Epithelial cell of esophagus (primary cell): ENCODE data around the gene TIMMDC1.

Source experiments
- DNase-seq: peaks from one replicate; pipeline ENCODE4 v3.0.0; 2010; ENCODE audit warnings: low read depth
- H3K4me3 ChIP-seq: 2 replicates; pipeline ENCODE4 v1.5.1; 2011; ENCODE audit warnings: mild to moderate bottlenecking, low read length, control low read depth
- CTCF ChIP-seq: IDR thresholded peaks from 2 replicates; pipeline ENCODE4 v1.5.1; 2011; ENCODE audit warnings: low read depth, mild to moderate bottlenecking, low read length, control low read depth, inconsistent platforms; ENCODE audit not compliant: insufficient read depth; ENCODE audit errors: missing control alignments

The TIMMDC1 gene

GRCh38 chr3:119492810-119493209 lies 5.5 kb upstream of the TIMMDC1 start:
- no peak for TF ChIP-seq CTCF
- DNase-seq = no peak
- H3K4me3 ChIP-seq = no peak overlapping the region

GRCh38 chr3:119494597-119494996 lies 3.8 kb upstream of the TIMMDC1 start:
- no peak overlapping the region for H3K4me3 ChIP-seq
- TF ChIP-seq CTCF = peak; percentile 14
- no peak for DNase-seq

DNA sequence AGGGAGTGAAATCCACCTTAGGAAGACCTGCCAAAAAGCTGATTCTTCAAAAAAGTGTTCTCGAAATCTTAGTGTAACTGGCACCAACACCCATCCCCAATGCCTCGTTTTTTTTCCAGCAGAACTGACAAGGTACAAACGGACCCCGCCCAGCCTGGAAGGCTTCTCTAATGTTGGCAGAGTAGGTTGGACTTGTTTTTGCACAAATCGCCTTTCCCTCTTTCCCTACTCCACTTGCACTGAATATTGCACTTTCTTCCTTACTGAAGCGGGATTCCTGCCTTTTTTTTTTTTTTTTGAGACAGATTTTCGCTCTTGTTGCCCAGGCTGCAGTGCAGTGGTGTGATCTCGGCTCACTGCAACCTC lies 544 bp upstream of the TIMMDC1 start:
- no peak for TF ChIP-seq CTCF
- H3K4me3 ChIP-seq = peak overlapping the region; percentile 98
- peak; percentile 67 for DNase-seq

DNA sequence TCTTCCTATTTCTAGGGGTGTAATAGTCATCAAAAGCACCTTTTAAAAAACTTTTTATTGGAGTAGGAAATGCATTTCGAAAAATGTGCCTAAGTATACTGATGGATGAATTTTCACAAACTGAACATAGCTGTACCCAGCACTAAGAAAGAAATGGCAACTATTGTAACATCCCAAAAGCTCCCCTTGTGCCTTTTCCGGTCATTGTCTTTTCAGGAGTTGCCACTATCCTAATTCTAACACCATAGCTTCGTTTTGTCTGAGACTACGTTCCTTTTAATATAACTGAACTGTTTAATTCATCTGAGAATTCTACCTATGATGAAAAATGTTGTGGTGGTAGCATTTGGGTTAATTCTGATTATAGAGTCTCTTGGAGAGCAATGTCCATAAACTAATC lies 1.9 kb downstream of the TIMMDC1 start:
- no peak for DNase-seq
- no peak for TF ChIP-seq CTCF
- H3K4me3 ChIP-seq = peak overlapping the region; percentile 9

GRCh38 chr3:119500901-119501300 lies 2.6 kb downstream of the TIMMDC1 start:
- no peak for TF ChIP-seq CTCF
- peak overlapping the region; percentile 9 for H3K4me3 ChIP-seq
- DNase-seq = no peak

DNA sequence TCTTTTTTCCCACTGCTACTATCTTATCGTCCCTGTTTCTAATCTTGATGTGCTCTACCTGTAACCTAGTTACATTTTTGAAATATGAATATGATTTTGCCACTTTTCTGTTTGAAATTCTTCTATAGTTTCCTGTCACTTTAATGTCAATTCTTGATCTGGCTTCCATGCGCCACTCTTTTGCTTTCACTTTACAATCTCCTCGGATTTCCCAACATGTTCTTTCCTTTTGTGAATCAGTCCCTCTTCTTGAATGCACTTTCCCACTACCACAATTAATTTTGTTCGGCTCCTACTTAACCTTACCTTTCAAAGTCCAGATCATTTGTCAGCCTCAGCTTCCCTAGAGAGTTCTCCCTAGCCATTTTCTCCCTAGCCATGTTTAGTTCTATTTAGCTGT lies 8.3 kb downstream of the TIMMDC1 start:
- H3K4me3 ChIP-seq = no peak overlapping the region
- no peak for DNase-seq
- TF ChIP-seq CTCF = no peak

- H3K4me3 ChIP-seq = no peak overlapping the region
- no peak for TF ChIP-seq CTCF
- no peak for DNase-seq
These were observed 9.1 kb downstream of the TIMMDC1 start for GRCh38 chr3:119507404-119507803.
